HCT116 (cell line): Measurements from ENCODE around the gene C18orf54. TPM values are rescaled to one million over a fixed set of nuclear protein-coding genes. Genes with fewer than 3 reads are reported as not detected.

Source experiments
- ATAC-seq: fragments of 200-7000 bp; cut with Tn5 transposase; 2 replicates; pipeline ENCODE4 v1.9.1; 2020; ENCODE audit warnings: mild to moderate bottlenecking, moderate library complexity
- BruUV-seq: library from RNA; stranded (reverse); fragments of 400-500 nt; replicated peaks from 2 replicates; lab custom pipeline; 2021; lab: Mats Ljungman, UMichigan
- CTCF ChIA-PET: fragments of 300-600 bp; sonication (Branson Sonifier 250); formaldehyde crosslinking; loops from one replicate; lab custom pipeline; 2021; ENCODE audit warnings: antibody characterized with exemption; lab: Charles Lee
- POLR2A ChIA-PET: fragments of 300-600, 350-600 bp; sonication (Branson Sonifier 250); formaldehyde crosslinking; loops from one replicate; lab custom pipeline; 2021; ENCODE audit warnings: antibody characterized with exemption; lab: Charles Lee
- RAD21 ChIA-PET, 2 experiments: fragments of 300-600 bp; sonication (Branson Sonifier 250); formaldehyde crosslinking; loops; one replicate each; lab custom pipeline; 2023; ENCODE audit warnings: low total read pairs in 2 of 2; ENCODE audit not compliant: uncharacterized antibody in 2 of 2, unreplicated experiment in 2 of 2, low non-redundant PET in 1 of 2; lab: Charles Lee
- DNase-seq: peaks from one replicate; pipeline ENCODE4 v3.0.0-alpha.2; 2010; ENCODE audit warnings: low read depth, low spot score
- H2AFZ ChIP-seq: fragments of 200-600 bp; shearing (Covaris generic), sonication (generic); 2 replicates; pipeline ENCODE4 v1.6.1; 2017; ENCODE audit warnings: low read depth, mixed run types, mixed read lengths, antibody characterized with exemption, low read length; ENCODE audit not compliant: poor library complexity, severe bottlenecking
- H3K27ac ChIP-seq: 2 replicates; pipeline ENCODE4 v1.5.1; 2012; ENCODE audit warnings: low read depth, low read length
- H3K27me3 ChIP-seq: fragments of 200-600 bp; sonication (generic); 2 replicates; pipeline ENCODE4 v1.6.1; 2016; ENCODE audit warnings: mixed run types, low read length, mixed read lengths; ENCODE audit not compliant: insufficient read depth
- H3K36me3 ChIP-seq, 2 experiments: fragments of 200-500 bp in 1 of 2; fragments of 200-600 bp in 1 of 2; sonication (Bioruptor generic) in 1 of 2; sonication (generic) in 1 of 2; 2 replicates each; pipeline versions ENCODE4 v1.5.1 to v1.6.1; 2014 to 2016; ENCODE audit warnings: low read length in 2 of 2, inconsistent platforms in 1 of 2, mixed read lengths in 1 of 2, mixed run types in 1 of 2; ENCODE audit not compliant: insufficient read depth in 2 of 2, control insufficient read depth in 1 of 2
- H3K4me1 ChIP-seq, 2 experiments: fragments of 200-600 bp in 1 of 2; sonication (generic) in 1 of 2; 2 replicates each; pipeline versions ENCODE4 v1.5.1 to v1.6.1; 2012 to 2017; ENCODE audit warnings: low read length in 2 of 2, inconsistent platforms in 1 of 2, mild to moderate bottlenecking in 1 of 2, mixed read lengths in 1 of 2, mixed run types in 1 of 2, moderate library complexity in 1 of 2; ENCODE audit not compliant: insufficient read depth in 2 of 2, control insufficient read depth in 1 of 2
- H3K4me2 ChIP-seq: fragments of 200-600 bp; sonication (generic); 2 replicates; pipeline ENCODE4 v1.6.1; 2017; ENCODE audit warnings: mixed run types, low read length, mixed read lengths
- H3K4me3 ChIP-seq, 2 experiments: fragments of 200-600 bp in 1 of 2; sonication (generic) in 1 of 2; replicated peaks in 1 of 2; 2 replicates each; pipeline ENCODE4 v1.5.1; 2011 to 2016; ENCODE audit warnings: low read length in 2 of 2, control low read depth in 1 of 2, low read depth in 1 of 2, mild to moderate bottlenecking in 1 of 2, mixed read lengths in 1 of 2, mixed run types in 1 of 2
- H3K79me2 ChIP-seq: fragments of 200-600 bp; sonication (generic); 2 replicates; pipeline ENCODE4 v1.6.1; 2017; ENCODE audit warnings: mild to moderate bottlenecking, mixed run types, low read length, moderate library complexity, mixed read lengths; ENCODE audit not compliant: insufficient read depth
- H3K9ac ChIP-seq: fragments of 200-600 bp; sonication (generic); 2 replicates; pipeline ENCODE4 v1.6.1; 2016; ENCODE audit warnings: low read length, mixed read lengths
- H3K9me2 ChIP-seq: fragments of 200-600 bp; sonication (generic), shearing (Covaris generic); 2 replicates; pipeline ENCODE4 v1.6.1; 2017; ENCODE audit warnings: mixed run types, mild to moderate bottlenecking, moderate library complexity; ENCODE audit not compliant: insufficient read depth
- H3K9me3 ChIP-seq, 2 experiments: fragments of 200-500 bp in 1 of 2; fragments of 200-600 bp in 1 of 2; sonication (Bioruptor generic) in 1 of 2; sonication (generic) in 1 of 2; 2 replicates each; pipeline ENCODE4 v1.6.1; 2014 to 2017; ENCODE audit warnings: low read length in 2 of 2, mixed read lengths in 2 of 2, inconsistent platforms in 1 of 2, low read depth in 1 of 2, mild to moderate bottlenecking in 1 of 2, mixed run types in 1 of 2, moderate library complexity in 1 of 2; ENCODE audit not compliant: control insufficient read depth in 1 of 2, insufficient read depth in 1 of 2
- H4K20me1 ChIP-seq: fragments of 200-600 bp; sonication (generic), shearing (Covaris generic); 2 replicates; pipeline ENCODE4 v1.6.1; 2017; ENCODE audit warnings: mixed run types, mild to moderate bottlenecking, moderate library complexity; ENCODE audit not compliant: insufficient read depth
- ATF3 ChIP-seq: IDR thresholded peaks from 2 replicates; pipeline ENCODE4 v1.6.1; 2012
- CBX3 ChIP-seq: IDR thresholded peaks from 2 replicates; pipeline ENCODE4 v1.6.1; 2012; ENCODE audit warnings: low read depth
- SP1 ChIP-seq: IDR thresholded peaks from 2 replicates; pipeline ENCODE4 v1.6.1; 2012; ENCODE audit warnings: low read depth
- ZFX ChIP-seq: fragments of 450-650 bp; IDR thresholded peaks from 2 replicates; pipeline ENCODE4 v1.6.1; 2017
- intact Hi-C: fragments of 100-400 bp; cut with micrococcal nuclease; formaldehyde crosslinking; loops from 2 replicates; pipeline ENCODE4 v1.10.0; 2022
- total RNA-seq: library from RNA; stranded (reverse); gene quantifications from one replicate; pipeline ENCODE4 v1.2.1, GENCODE V29; 2021; ENCODE audit not compliant: unreplicated experiment
- TF ChIP-seq, protein P1 (sequence below): IDR thresholded peaks from 2 replicates; pipeline ENCODE4 v1.6.1; 2012
- TF ChIP-seq, protein P2 (sequence below), 3 experiments: fragments of 200-600 bp in 1 of 3; sonication (generic) in 1 of 3; IDR thresholded peaks in 2 of 3; conservative IDR thresholded peaks in 1 of 3; 2 replicates each; pipeline ENCODE4 v1.5.1; 2012 to 2017; ENCODE audit warnings: low read depth in 2 of 3, low read length in 2 of 3, antibody characterized with exemption in 1 of 3, borderline replicate concordance in 1 of 3, control low read depth in 1 of 3, mild to moderate bottlenecking in 1 of 3, mixed read lengths in 1 of 3, mixed run types in 1 of 3, moderate library complexity in 1 of 3; ENCODE audit not compliant: insufficient read depth in 1 of 3

The C18orf54 gene
- total RNA-seq, 1 experiment from 2014 or later, result 10.0 TPM

DNA sequence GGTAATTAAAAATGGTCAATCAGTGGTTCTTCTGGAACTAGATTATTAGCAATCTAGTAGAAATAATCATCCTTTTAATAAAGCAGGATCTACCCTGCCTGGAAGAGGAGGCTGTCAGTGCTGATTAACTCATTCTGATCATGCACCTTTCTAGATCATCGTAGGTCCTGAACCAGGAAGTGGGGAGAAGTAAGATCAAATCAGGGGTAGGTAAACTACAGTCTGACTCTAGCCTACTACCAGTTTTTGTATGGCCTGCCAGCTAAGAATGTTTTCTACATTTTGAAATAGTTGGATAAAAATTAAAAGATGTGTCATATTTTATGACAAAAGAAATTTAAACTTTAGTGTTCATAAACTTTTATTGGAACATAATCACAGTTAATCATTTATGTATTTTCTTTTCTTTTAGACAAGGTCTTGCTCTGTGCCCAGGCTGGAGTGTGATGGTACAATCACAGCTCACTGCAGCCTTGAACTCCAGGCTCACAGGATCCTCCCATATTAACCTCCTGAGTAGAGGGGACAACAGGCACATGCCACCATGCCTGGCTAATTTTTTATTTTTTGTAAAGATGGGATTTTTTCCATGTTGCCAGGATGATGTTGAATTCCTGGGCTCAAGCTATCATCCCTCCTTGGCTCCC lies 36.1 kb downstream of the C18orf54 start:
- Histone ChIP-seq H3K27me3 (no peaks in the 10 kb centered on the region), H3K79me2 (no peaks in the 10 kb centered on the region), H3K4me2 (no peak overlapping the region), H3K9ac (no peak overlapping the region), H2AFZ (no peak overlapping the region), H4K20me1 (no peaks in the 10 kb centered on the region), H3K36me3 (no peaks in the 10 kb centered on the region), H3K9me2 (no peaks in the 10 kb centered on the region), H3K4me3 (no peak overlapping the region), H3K4me1 (peaks cover 7 to 19% of the 10 kb centered on the region in 2 experiments), H3K27ac (no peak overlapping the region), H3K9me3 (no peaks in the 10 kb centered on the region)
- TF ChIP-seq ZFX (no peak), ATF3 (no peak)
- TF ChIP-seq, protein P1, sequence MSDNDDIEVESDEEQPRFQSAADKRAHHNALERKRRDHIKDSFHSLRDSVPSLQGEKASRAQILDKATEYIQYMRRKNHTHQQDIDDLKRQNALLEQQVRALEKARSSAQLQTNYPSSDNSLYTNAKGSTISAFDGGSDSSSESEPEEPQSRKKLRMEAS, result no peak
- no TSS peak for BruUV-seq
- DNase-seq, result no peak
- ChIA-PET CTCF (interaction anchor here (2.5 kb wide), 1 partner anchor 51 kb away, joined by 6 read pairs; no protein-coding TSS in a partner anchor), RAD21 (no interaction called here), POLR2A (no interaction called here)
- no peak for ATAC-seq
- intact Hi-C loops, result loop anchor here (5.0 to 10.0 kb wide), 3 partner anchors 169 to 589 kb away; partner anchors contain the start of gene MBD2

GRCh38 chr18:54396760-54397159 lies 39.1 kb downstream of the C18orf54 start:
- H2AFZ ChIP-seq, result no peak overlapping the region
- no TSS peak for BruUV-seq
- no peaks in the 10 kb centered on the region for H3K36me3 ChIP-seq
- no peaks in the 10 kb centered on the region for H3K79me2 ChIP-seq
- ATAC-seq (no peak), DNase-seq (no peak)
- RAD21 ChIA-PET, result no interaction called here
- H3K27me3 ChIP-seq, result no peaks in the 10 kb centered on the region
- no peak overlapping the region for H3K4me2 ChIP-seq
- peaks cover 0 to 4% of the 10 kb centered on the region in 2 experiments; a peak in 2 of 4 replicates for H3K4me1 ChIP-seq
- no peak overlapping the region for H3K27ac ChIP-seq
- H3K9me2 ChIP-seq, result no peaks in the 10 kb centered on the region
- intact Hi-C loops, result loop anchor here (10.0 kb wide), 1 partner anchor 172 kb away; the partner anchor contains the start of gene MBD2
- H3K9ac ChIP-seq, result no peak overlapping the region
- H3K9me3 ChIP-seq, result no peaks in the 10 kb centered on the region
- H3K4me3 ChIP-seq, result no peak overlapping the region
- POLR2A ChIA-PET, result no interaction called here
- CTCF ChIA-PET, result no interaction called here
- no peaks in the 10 kb centered on the region for H4K20me1 ChIP-seq
- TF ChIP-seq SP1, result no peak
- TF ChIP-seq, protein P1, result no peak
- TF ChIP-seq CBX3, result no peak
- TF ChIP-seq, protein P2, sequence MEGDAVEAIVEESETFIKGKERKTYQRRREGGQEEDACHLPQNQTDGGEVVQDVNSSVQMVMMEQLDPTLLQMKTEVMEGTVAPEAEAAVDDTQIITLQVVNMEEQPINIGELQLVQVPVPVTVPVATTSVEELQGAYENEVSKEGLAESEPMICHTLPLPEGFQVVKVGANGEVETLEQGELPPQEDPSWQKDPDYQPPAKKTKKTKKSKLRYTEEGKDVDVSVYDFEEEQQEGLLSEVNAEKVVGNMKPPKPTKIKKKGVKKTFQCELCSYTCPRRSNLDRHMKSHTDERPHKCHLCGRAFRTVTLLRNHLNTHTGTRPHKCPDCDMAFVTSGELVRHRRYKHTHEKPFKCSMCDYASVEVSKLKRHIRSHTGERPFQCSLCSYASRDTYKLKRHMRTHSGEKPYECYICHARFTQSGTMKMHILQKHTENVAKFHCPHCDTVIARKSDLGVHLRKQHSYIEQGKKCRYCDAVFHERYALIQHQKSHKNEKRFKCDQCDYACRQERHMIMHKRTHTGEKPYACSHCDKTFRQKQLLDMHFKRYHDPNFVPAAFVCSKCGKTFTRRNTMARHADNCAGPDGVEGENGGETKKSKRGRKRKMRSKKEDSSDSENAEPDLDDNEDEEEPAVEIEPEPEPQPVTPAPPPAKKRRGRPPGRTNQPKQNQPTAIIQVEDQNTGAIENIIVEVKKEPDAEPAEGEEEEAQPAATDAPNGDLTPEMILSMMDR (IDR thresholded peaks at IDR 0.05 in 2 of 3, conservative IDR thresholded peaks at IDR 0.05 in 1 of 3; ENCODE audit: borderline replicate concordance in 1 of 3, insufficient read depth in 1 of 3, low read depth in 2 of 3, low read length in 2 of 3), result no peak
